Measurements from ENCODE around the gene PRMT9.

PRMT9 gene

GRCh38 chr4:147678796-147679549, 5.0 kb downstream of the PRMT9 start:
- no peak for DNase-seq

GRCh38 chr4:147678106-147678505, 5.9 kb downstream of the PRMT9 start:
- DNase-seq: no peak

GRCh38 chr4:147674496-147674895, 9.5 kb downstream of the PRMT9 start:
- DNase-seq: no peak

GRCh38 chr4:147674073-147674472, 9.9 kb downstream of the PRMT9 start:
- no peak for DNase-seq

- DNase-seq: no peak
These were observed 25.5 kb downstream of the PRMT9 start for GRCh38 chr4:147658501-147658900.

GRCh38 chr4:147655639-147656038, 28.3 kb downstream of the PRMT9 start:
- no peak for DNase-seq

GRCh38 chr4:147651563-147651962, 32.4 kb downstream of the PRMT9 start:
- no peak for DNase-seq

GRCh38 chr4:147648656-147649055, 35.3 kb downstream of the PRMT9 start:
- DNase-seq: no peak

- DNase-seq: no peak
These were observed 38.9 kb downstream of the PRMT9 start for GRCh38 chr4:147645099-147645498.

- no peak for DNase-seq
These were observed 39.5 kb downstream of the PRMT9 start for GRCh38 chr4:147644471-147644870.

GRCh38 chr4:147643616-147644015, 40.3 kb downstream of the PRMT9 start:
- no peak for DNase-seq

- DNase-seq: no peak
These were observed 43.6 kb downstream of the PRMT9 start for GRCh38 chr4:147640331-147640730.

- DNase-seq: no peak
These were observed 44.6 kb downstream of the PRMT9 start for GRCh38 chr4:147639388-147639787.

GRCh38 chr4:147638942-147639341, 45.0 kb downstream of the PRMT9 start:
- no peak for DNase-seq

GRCh38 chr4:147638365-147638764, 45.6 kb downstream of the PRMT9 start:
- no peak for DNase-seq

- DNase-seq: no peak
These were observed 48.6 kb downstream of the PRMT9 start for GRCh38 chr4:147635348-147635747.

GRCh38 chr4:147633643-147634042, 50.3 kb downstream of the PRMT9 start:
- no peak for DNase-seq

GRCh38 chr4:147633113-147633512, 50.9 kb downstream of the PRMT9 start:
- DNase-seq: no peak

- no peak for DNase-seq
These were observed 53.9 kb downstream of the PRMT9 start for GRCh38 chr4:147629783-147630730.

GRCh38 chr4:147628415-147628814, 55.5 kb downstream of the PRMT9 start:
- DNase-seq: no peak

GRCh38 chr4:147626903-147627302, 57.1 kb downstream of the PRMT9 start:
- no peak for DNase-seq

GRCh38 chr4:147625733-147626132, 58.2 kb downstream of the PRMT9 start:
- no peak for DNase-seq

GRCh38 chr4:147620315-147620714, 63.6 kb downstream of the PRMT9 start:
- DNase-seq: no peak
